A673 (cell line): ENCODE measurements around the gene DIP2C.

Experiments used
- EZH2 ChIP-seq: fragments of 200-600 bp; sonication (generic); IDR thresholded peaks from 2 replicates; pipeline ENCODE4 v1.6.1; 2017; ENCODE audit warnings: borderline replicate concordance, low read depth, mild to moderate bottlenecking, mixed read lengths, antibody characterized with exemption, low read length; ENCODE audit not compliant: poor library complexity, severe bottlenecking
- TF ChIP-seq, protein P1 (sequence below): fragments of 300-800, 200-600 bp; sonication (generic); conservative IDR thresholded peaks from 2 replicates; pipeline ENCODE4 v1.5.1; 2017; ENCODE audit warnings: low read depth, mild to moderate bottlenecking, antibody characterized with exemption, low read length, moderate library complexity, mixed read lengths

DNA sequence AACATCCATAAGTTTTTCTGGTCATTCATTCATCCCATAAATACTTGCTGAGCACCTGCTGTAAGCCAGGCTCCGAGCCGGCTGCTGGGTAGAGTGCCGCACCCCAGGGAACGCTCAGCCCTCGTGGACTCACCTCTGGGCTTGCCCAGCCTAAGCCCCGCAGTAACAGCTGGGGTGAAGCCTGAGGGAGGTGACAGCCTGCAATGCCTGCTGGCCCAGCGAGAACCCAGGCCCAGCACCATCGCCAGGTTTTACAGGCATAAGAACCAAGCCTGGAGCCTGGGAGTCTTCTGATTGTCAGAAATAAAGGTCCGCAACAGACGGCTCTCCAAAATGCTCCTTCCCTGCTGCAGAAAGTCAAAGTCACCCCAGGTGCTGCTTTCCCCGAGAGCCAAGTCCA is 348.8 kb downstream of the DIP2C start:
- TF ChIP-seq, protein P1, sequence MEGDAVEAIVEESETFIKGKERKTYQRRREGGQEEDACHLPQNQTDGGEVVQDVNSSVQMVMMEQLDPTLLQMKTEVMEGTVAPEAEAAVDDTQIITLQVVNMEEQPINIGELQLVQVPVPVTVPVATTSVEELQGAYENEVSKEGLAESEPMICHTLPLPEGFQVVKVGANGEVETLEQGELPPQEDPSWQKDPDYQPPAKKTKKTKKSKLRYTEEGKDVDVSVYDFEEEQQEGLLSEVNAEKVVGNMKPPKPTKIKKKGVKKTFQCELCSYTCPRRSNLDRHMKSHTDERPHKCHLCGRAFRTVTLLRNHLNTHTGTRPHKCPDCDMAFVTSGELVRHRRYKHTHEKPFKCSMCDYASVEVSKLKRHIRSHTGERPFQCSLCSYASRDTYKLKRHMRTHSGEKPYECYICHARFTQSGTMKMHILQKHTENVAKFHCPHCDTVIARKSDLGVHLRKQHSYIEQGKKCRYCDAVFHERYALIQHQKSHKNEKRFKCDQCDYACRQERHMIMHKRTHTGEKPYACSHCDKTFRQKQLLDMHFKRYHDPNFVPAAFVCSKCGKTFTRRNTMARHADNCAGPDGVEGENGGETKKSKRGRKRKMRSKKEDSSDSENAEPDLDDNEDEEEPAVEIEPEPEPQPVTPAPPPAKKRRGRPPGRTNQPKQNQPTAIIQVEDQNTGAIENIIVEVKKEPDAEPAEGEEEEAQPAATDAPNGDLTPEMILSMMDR, result no peak
- no peak for TF ChIP-seq EZH2
